LNCAP (cell line): ENCODE measurements around the gene METTL23.

Experiments used
- CTCF ChIP-seq: fragments of 450-650 bp; IDR thresholded peaks from 2 replicates; pipeline ENCODE4 v1.5.1; 2017; ENCODE audit warnings: mild to moderate bottlenecking

The METTL23 gene

GRCh38 chr17:76683921-76684745 lies 42.5 kb upstream of the METTL23 start:
- TF ChIP-seq CTCF, result no peak

- no peak for TF ChIP-seq CTCF
Measured at GRCh38 chr17:76684756-76685155, 41.9 kb upstream of the METTL23 start.

GRCh38 chr17:76685366-76685765 lies 41.3 kb upstream of the METTL23 start:
- TF ChIP-seq CTCF, result no peak

- no peak for TF ChIP-seq CTCF
Measured at GRCh38 chr17:76685846-76686245, 40.8 kb upstream of the METTL23 start.

GRCh38 chr17:76686538-76687297 lies 39.9 kb upstream of the METTL23 start:
- TF ChIP-seq CTCF, result no peak

GRCh38 chr17:76687298-76688164 lies 39.1 kb upstream of the METTL23 start:
- no peak for TF ChIP-seq CTCF

- no peak for TF ChIP-seq CTCF
Measured at GRCh38 chr17:76688165-76688622, 38.4 kb upstream of the METTL23 start.
